ENCODE measurements around the gene TUBA1C. TPM values are rescaled to one million over a fixed set of nuclear protein-coding genes. Genes with fewer than 3 reads are reported as not detected.

Gene TUBA1C
- total RNA-seq, 1 donor from 2014 or later = 129 TPM

- Mint-ChIP-seq H3K36me3 (ENCODE audit: low read depth, unreplicated experiment) (no peaks in the 10 kb centered on the region), H3K4me3 (ENCODE audit: unreplicated experiment) (no peak overlapping the region), H3K27ac (ENCODE audit: unreplicated experiment) (no peak overlapping the region), H3K4me1 (ENCODE audit: unreplicated experiment) (no peaks in the 10 kb centered on the region), H3K27me3 (ENCODE audit: unreplicated experiment) (peaks cover 14% of the 10 kb centered on the region), H3K9me3 (ENCODE audit: unreplicated experiment) (no peaks in the 10 kb centered on the region)
- no peak for TF ChIP-seq CTCF (IDR thresholded peaks at IDR 0.05; ENCODE audit: unreplicated experiment)
- no peak for DNase-seq (ENCODE audit: low spot score)
Observed at GRCh38 chr12:49287876-49288275, 23.0 kb downstream of the TUBA1C start.

- peak; percentile 84 for TF ChIP-seq CTCF (IDR thresholded peaks at IDR 0.05; ENCODE audit: unreplicated experiment)
- Mint-ChIP-seq H3K4me1 (ENCODE audit: unreplicated experiment) (no peaks in the 10 kb centered on the region), H3K9me3 (ENCODE audit: unreplicated experiment) (no peaks in the 10 kb centered on the region), H3K36me3 (ENCODE audit: low read depth, unreplicated experiment) (no peaks in the 10 kb centered on the region), H3K27me3 (ENCODE audit: unreplicated experiment) (peaks cover 18% of the 10 kb centered on the region), H3K4me3 (ENCODE audit: unreplicated experiment) (no peak overlapping the region), H3K27ac (ENCODE audit: unreplicated experiment) (no peak overlapping the region)
- DNase-seq (ENCODE audit: low spot score) = peak; percentile 63
Observed at GRCh38 chr12:49288412-49288853, 23.6 kb downstream of the TUBA1C start.

- Mint-ChIP-seq H3K4me3 (ENCODE audit: unreplicated experiment) (no peak overlapping the region), H3K9me3 (ENCODE audit: unreplicated experiment) (no peaks in the 10 kb centered on the region), H3K27ac (ENCODE audit: unreplicated experiment) (no peak overlapping the region), H3K36me3 (ENCODE audit: low read depth, unreplicated experiment) (no peaks in the 10 kb centered on the region), H3K27me3 (ENCODE audit: unreplicated experiment) (peaks cover 20% of the 10 kb centered on the region), H3K4me1 (ENCODE audit: unreplicated experiment) (peaks cover 4% of the 10 kb centered on the region)
- no peak for DNase-seq (ENCODE audit: low spot score)
- TF ChIP-seq CTCF (IDR thresholded peaks at IDR 0.05; ENCODE audit: unreplicated experiment) = no peak
Observed at GRCh38 chr12:49288922-49289555, 24.2 kb downstream of the TUBA1C start.

GRCh38 chr12:49292729-49293055, 27.8 kb downstream of the TUBA1C start:
- no peak for TF ChIP-seq CTCF (IDR thresholded peaks at IDR 0.05; ENCODE audit: unreplicated experiment)
- Mint-ChIP-seq H3K9me3 (ENCODE audit: unreplicated experiment) (no peaks in the 10 kb centered on the region), H3K27ac (ENCODE audit: unreplicated experiment) (no peak overlapping the region), H3K36me3 (ENCODE audit: low read depth, unreplicated experiment) (no peaks in the 10 kb centered on the region), H3K27me3 (ENCODE audit: unreplicated experiment) (peaks cover 33% of the 10 kb centered on the region), H3K4me3 (ENCODE audit: unreplicated experiment) (no peak overlapping the region), H3K4me1 (ENCODE audit: unreplicated experiment) (peaks cover 4% of the 10 kb centered on the region)
- DNase-seq (ENCODE audit: low spot score) = no peak

GRCh38 chr12:49293056-49293956, 28.4 kb downstream of the TUBA1C start:
- H3K36me3 Mint-ChIP-seq (ENCODE audit: low read depth, unreplicated experiment) = no peaks in the 10 kb centered on the region
- peaks cover 30% of the 10 kb centered on the region for H3K27me3 Mint-ChIP-seq (ENCODE audit: unreplicated experiment)
- DNase-seq (ENCODE audit: low spot score) = no peak
- no peak overlapping the region for H3K4me3 Mint-ChIP-seq (ENCODE audit: unreplicated experiment)
- H3K9me3 Mint-ChIP-seq (ENCODE audit: unreplicated experiment) = no peaks in the 10 kb centered on the region
- H3K4me1 Mint-ChIP-seq (ENCODE audit: unreplicated experiment) = peaks cover 4% of the 10 kb centered on the region
- H3K27ac Mint-ChIP-seq (ENCODE audit: unreplicated experiment) = peak overlapping the region; percentile 18
- TF ChIP-seq CTCF (IDR thresholded peaks at IDR 0.05; ENCODE audit: unreplicated experiment) = no peak

Data from endothelial cell (in vitro differentiated cells).